Renal cortical epithelial cell (primary cell): ENCODE data around the gene KPNB1. TPM values are rescaled to one million over a fixed set of nuclear protein-coding genes. Genes with fewer than 3 reads are reported as not detected.

Experiments
- DNase-seq: peaks from one replicate; pipeline ENCODE4 v3.0.0-alpha.2; 2011; ENCODE audit warnings: low read depth
- total RNA-seq: library from RNA; depleted of rRNA; stranded (reverse); fragments of >200 nt; gene quantifications from 2 replicates; pipeline ENCODE4 v1.2.3, GENCODE V29; 2014

Gene KPNB1
- total RNA-seq, 1 donor from 2014 or later, result 446 TPM

DNA sequence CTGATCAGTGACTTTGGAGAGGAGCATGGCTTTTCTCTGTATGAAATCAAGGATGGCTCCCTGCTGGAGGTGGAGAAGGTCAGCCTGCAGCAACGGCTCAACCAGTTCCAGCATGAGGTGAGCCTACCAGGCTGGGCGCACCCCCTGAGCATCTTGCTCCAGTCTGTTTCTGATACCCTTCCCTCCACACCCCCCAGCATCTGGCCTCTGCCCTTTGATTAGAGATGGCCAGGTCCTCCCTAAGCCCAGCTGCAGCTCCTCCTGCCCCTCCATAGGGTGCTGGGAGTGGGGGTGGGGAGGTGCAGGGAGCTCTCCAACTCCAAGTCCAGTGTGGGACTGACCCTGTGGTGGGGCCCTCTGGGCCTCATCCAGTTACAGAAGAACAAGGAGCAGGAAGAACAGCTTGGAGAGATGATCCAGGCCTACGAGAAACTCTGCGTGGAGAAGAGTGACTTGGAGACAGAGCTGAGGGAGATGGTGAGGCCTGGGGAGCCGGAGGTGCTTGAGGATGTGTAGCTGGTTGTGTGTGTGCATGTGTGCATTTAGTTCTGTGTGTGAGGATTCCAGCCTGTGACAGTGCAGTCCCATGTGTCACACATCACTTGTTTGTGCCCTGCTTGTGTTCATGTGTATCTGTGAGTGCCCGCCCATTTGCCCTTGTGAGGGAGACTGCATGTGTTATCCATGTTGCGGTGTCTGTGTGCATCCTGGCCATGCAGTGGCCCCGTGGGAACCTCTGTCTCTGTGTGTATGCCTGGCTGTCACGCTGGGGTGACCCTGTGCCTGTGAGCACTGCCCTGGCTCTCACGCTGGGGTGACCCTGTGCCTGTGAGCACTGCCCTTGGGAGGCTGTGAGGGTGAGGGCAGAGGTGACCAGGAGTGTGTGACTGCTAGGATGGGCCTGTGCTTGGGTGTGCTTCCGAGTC, 47.3 kb downstream of the KPNB1 start:
- no peak for DNase-seq

DNA sequence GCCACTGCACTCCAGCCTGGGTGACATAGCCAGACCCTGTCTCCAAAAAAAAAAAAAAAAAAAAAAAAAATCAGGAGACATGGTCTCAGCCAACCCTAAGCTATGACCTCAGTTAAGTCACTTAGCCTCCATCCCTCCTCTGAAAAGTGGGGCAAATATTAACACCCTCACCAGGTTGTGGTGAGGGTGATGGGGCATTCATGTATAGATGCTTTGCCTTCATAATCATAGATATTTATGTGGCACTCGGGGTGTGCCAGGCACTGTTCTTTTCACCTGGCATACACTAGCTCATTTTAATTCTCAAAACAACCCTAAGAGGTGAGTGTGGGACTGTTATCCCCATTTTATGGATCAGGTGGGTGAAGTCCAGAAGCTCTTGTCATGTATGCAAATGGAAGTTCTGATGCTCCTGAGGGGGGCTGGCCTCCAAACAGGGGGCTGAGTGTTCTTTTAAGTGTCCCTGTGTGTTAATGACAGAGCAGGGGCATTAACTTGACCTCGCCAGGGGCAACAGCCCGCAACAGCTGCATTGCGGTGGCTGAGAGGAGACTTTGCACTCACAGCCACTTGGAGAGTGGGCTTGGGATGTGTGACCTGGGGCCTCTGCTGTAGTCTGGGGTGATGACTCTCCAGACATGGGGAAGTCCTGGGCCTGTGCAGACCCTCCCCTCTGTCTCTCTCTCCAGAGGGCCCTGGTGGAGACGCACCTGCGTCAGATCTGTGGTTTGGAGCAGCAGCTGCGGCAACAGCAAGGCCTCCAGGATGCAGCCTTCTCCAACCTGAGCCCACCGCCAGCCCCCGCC, 48.4 kb downstream of the KPNB1 start:
- DNase-seq, result no peak

DNA sequence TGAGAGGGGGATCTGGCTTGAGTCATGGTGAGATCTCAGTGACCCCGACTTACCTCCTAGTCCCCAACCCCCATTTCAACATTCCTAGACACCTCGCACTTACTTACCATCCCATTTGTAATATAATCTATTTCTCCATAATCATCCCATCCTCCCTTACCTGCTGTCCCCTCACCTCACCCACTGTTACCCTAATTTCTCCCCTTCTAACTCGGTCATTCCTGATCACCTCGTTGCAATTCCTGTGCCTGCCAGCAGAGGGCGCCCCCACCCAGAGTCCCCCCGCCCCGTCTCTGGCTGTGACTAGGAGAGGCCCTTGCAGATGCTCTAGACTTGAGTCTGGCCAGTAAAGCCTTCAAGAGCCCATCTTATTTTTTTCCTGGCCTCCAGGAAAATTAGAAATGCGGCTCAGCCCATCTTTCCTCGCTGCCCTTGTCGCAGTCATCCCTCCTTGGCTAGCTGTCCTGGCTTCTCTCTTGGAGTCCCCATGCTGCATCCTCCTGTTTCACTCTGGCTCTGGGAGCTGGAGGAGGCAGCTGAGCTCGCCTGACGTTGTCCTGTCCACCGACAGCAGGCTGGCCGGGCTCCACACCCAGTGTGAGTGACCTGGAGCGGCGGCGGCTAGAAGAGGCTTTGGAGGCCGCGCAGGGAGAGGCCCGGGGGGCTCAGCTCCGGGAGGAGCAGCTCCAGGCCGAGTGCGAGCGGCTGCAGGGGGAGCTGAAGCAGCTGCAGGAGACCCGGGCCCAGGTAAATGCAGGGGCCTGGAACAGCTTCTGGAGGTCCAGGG, 49.2 kb downstream of the KPNB1 start:
- DNase-seq, result no peak

DNA sequence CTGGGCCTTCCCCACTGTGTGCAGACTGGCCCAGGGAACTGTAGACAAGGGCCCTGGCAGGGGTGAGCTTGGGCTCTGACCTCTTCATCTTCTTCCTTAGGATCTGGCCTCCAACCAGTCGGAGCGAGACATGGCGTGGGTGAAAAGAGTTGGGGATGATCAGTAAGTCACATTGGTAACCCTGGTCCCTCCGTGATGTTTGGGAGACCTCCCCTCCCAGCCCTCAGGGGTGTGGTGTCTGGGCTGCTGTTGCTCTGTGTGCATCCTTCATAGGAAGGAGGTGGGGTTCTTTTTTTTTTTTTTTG, 49.8 kb downstream of the KPNB1 start:
- no peak for DNase-seq

DNA sequence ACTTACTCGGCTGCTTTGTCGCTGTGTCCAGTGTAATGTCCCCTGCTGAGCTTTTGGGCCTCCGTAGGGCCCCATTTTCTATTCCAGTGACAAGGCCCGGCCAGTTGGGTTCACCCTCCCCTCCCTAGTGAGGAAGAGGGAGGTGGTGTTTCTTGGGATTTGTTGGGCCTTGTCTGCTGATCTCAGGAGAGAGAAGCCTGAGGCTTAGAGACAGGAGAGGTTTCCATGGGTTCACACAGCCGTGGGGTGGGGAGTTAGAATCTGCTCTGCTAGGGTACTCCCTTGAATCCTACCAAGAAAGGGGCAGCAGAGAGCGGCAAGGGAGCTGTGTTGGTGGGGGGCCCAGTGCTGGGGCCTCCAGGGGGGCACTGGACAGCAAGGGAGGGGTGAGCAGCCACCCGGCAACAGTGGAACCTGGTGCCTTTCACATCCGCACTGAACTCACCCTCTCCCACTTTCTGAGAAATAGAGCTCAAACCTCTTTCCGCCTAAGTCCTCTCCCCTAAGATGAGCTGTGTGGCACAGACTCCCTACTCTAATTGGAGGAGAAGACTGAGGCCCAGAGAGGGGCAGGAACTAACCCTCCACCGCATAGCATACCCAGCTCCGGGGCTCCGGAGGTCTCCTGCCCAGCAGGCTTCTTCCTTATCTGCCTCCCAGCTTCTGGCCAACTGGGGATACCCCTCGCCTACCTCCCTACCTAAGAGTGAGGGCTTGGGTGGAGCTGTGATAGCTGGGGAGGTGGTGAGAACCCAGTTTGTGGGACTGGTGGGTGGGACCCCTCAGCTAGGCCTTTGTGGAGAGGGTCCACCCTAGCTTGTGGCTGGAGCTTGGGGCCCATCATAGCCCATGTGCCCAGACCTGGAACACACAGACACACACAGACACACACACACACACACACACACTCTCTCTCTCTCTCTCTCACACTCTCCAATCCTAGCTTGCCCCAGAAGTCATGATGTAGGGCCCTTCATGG, 51.0 kb downstream of the KPNB1 start:
- no peak for DNase-seq

DNA sequence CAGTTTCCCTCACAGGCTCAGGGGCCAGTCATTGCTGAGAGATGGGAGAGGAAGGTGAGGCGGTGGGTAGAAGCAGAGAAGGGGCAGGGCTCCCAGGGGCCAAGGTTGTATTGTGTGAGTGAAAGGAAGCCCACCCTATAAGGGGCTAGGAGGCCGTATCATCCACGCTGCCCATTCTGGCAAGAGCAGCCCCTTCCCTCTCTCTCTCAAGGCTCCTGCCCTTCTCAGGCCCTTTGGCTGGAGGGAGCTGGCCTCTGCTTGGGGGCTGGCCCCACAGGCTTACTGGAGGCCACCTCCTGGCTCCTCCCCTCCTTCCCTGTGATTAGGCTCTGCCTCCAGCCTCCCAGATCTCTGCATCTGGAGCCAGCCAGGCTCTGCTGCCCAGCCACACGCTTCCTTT, 51.9 kb downstream of the KPNB1 start:
- DNase-seq, result no peak

DNA sequence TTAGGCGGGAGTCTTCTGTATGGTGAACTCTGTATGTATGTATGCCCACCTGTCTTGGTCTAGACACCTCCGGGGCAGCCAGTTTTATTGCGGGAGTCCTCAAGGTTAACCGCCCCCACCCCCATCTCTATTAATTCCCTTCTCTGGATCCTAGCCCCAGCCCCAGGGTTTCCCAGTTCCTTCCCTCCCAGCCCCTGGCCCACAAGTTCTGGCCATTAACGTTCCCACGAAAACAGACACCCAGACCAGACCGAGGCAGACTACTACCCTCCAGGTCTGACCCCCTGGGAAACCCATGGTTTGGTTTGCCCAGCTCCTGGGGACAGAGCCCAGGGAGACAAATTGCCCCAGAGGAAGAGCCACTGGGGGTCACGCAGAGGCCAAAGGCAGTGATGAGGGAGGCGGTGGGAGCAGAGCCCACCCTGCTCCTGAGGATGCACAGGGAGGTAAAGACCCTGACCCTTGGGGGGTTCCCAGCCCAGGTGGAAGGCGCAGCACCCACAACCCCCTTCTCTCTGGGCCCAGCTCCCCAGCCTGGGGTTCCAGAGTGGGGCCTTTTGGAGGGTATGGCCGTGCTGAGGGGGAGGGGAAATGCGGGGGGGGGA, 52.8 kb downstream of the KPNB1 start:
- DNase-seq, result no peak

DNA sequence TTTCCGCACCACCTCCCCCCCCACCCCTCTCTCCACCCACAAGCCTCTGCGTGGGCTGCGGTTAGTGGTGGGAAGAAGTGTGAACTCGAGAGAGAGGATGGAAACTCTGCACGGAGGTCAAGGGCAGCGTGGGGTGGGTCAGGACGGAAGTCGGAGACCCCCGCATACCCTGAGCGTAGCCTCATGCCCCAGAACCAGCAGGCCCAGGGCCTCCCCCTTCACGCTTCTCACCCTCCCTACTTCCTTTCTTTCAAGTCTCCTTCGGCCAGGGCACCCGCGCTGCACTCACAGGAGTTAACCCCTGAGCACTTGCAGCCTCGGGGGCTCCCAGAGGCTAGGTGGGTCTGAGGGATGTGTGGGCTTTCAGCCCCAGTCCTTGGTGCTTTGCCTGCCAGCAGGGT, 53.5 kb downstream of the KPNB1 start:
- no peak for DNase-seq

DNA sequence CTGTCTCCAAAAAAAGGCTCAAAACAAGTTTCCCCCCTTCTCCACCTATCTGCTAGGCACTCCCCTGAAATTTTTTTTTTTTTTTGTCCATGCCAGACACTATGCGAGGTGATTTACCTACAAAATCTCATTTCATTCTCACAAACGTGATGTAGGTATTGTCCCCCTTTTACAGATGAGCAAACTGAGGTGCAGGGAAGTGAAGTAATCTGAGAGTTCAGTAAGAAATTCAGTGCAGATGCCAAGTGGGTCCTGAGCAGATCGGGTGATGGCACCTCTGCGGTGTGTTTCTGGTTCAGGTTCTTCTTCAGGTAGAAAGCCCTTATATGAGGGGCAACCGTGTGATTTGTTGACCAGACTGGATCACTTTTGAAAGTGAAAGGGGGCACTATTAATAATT, 54.0 kb downstream of the KPNB1 start:
- no peak for DNase-seq

DNA sequence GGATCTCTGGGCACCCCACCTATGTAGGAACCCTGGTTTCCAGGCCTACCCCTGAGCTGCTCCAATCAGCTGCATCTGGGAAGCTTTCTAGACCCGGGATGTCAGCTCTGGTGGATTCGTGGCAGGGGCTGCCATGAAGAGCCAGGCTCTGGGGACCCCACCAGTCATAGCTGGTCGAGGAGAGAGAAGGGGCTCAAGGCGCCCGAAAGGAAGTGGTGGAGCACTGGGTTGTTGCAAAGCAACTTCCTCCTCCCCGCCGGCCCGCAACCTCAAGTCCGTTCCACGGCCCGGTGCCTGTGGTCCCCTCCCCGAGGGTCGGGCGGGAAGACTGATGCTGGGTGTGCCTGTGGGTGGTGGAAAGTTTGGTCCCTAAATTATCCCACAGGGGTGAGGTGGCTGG, 54.4 kb downstream of the KPNB1 start:
- DNase-seq, result no peak

DNA sequence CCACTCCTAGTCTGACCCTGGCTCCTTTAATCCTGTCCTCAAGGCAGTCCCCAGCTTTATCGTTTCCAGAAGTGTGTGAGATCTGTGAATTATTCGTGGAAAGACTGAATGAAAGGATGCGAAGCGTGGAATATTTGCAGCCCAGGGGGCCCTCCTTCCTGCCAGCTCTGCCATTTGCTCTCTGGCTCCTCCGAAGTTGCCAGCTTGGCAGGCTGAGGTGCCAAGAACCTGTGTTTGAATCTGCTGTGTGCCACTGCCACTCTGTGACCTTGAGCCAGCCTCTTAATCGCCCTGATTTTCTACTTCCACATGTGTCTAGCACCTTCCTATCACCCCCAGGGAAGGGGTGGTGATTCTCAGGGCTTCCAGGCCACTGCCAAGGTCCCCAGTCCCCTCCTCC, 55.0 kb downstream of the KPNB1 start:
- no peak for DNase-seq

DNA sequence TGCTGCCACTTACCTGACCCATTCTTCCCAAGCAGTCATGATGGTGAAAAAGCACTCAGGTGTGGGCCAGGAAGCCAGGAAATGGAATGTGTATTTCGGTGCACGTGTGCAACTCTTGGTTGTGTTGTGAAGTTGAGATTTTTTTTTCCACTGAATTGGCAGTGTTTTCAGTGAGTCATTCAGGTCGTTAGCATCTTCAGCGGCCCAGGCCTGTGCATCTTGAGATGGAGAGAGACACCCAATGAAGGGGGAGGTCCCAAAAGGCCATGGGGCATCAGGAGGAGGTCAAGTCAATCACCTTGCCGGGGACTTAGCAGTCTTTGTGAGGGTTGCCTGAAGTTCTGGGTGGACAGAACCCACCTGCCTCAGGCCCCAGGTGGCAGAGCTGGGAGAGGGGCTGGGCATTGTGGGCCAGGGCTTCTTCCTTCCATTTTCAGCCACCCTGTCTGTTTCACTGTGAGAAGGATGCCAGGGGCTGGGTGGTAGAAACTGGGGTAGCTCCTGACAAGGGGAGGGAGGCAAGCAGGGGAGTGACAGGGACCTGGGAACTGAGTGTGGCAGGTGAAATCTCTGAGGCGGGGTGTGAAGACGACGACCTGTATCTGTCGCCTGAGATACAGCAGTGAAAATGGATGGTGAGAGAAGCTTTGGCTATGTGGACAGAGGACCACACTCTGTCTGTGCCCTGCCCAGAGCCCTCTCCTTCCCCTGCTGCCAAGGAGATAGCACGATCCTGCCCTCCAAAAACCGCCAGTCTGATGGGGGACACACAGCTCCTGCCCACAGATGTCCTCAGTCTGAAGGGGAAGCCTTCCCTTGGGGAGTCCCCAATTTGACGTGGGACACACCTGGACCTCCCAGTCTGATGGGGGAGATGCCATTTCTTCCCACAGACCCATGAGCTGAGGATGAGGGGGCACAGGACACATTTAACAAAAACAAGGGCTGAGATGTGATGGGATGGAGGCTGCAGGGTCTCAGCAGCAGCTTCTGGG, 56.1 kb downstream of the KPNB1 start:
- no peak for DNase-seq

DNA sequence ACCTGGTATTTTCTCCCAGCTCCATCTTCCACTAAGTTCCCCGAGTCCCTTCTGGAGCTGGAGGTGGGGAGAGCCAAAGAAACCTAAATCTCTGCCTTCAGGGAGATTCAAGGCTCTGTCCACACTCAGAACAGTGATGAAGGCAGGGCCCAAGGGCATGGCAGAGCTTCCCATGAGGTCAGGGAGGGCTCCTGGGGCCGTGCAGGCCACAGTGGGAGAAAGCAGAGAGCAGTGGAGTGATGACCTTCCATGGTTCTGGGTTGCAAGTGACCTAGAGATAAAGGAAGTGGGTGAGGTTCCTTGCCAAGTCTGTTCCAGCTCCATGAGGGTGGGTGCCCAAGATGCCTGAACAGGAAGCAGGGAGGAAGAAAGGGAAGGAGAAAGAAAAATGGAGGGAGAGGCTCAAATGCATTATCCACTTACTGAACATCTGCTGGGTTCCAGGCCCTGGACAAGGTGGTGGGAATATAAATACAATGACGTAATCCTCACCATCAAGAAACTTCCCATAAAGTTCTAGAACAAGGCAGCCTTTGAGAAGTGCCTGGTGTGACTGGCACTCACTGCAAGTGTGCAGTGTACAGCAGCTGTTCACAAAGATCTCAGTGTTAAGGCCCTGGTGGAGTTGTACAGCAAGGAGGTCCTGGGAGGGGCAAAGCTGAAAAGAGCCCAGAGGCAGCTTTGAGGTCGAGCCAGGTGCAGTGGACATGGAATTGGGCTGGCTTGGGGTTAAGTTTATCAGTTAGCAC, 57.5 kb downstream of the KPNB1 start:
- no peak for DNase-seq

DNA sequence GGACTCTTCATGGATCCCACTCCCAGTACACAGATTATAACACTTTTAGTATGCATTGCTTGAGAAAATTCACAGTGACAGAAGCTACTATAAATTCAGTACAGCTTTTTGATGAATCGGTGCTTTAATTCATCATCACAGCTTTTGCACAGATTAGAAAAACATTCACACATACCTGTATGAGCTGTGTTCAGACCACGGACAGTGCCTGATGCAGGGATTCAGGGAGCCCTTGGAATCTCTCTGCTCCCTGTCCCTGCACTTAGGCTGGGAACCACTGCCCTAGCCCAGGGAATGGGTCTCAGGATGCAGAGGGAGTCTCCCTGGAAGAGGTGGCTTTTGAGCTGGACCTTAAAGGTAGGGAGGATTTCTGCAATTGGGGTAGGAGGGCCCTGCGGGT, 58.2 kb downstream of the KPNB1 start:
- DNase-seq, result no peak

DNA sequence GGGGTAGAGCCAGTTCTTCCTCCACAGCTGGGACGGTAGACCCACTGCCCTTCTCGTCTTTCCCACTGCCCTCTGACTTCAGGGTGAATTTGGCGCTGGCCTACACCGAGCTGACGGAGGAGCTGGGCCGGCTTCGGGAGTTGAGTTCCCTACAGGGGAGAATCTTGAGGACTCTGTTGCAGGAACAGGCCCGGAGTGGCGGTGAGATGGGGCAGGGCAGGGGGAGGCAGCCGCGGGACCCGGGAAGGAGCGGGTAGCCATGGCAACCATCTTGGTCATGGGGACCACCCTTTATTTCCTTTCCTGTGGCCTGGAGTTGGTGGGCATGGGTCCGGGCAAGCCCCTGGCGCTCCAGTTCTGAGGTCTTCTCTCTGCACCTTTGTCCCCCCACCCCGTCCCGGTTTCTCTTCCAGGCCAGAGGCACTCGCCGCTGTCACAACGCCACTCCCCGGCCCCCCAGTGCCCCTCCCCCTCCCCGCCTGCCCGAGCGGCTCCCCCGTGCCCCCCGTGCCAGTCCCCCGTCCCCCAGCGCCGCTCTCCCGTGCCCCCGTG, 58.7 kb downstream of the KPNB1 start:
- DNase-seq, result no peak

DNA sequence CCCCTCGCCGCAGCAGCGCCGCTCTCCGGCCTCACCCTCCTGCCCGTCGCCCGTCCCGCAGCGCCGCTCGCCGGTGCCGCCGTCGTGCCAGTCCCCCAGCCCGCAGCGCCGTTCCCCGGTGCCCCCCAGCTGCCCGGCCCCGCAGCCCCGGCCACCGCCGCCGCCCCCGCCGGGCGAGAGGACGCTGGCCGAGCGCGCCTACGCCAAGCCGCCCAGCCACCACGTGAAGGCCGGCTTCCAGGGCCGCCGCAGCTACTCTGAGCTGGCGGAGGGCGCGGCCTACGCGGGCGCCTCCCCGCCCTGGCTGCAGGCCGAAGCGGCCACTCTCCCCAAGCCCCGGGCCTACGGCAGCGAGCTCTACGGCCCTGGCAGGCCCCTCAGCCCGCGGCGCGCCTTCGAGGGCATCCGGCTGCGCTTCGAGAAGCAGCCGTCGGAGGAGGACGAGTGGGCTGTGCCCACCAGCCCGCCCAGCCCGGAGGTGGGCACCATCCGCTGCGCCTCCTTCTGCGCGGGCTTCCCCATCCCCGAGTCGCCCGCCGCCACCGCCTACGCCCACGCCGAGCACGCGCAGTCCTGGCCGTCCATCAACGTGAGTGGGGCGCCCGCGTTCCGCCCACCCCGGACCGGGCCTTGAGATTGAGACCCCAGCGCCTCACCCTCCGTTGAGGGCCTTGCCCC, 59.3 kb downstream of the KPNB1 start:
- DNase-seq, result no peak

DNA sequence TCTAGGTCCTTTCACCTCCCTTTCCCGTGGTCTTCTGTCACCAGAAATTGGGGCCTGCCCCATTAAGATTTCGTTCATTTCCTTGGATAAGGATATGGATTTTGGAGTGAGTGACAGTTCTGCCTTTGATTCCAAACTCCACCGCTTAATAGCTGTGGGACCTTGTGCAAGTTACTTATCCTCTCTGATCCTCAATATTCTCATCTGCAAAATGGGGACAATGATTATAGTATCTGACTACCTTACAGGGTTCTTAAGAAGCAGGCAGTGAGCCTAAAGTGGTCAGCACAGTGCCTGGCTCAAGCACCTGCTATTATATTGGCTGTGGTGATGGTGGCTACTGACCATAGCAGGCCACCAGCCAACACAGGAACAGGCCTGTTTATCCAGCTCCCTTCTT, 59.9 kb downstream of the KPNB1 start:
- no peak for DNase-seq
